GM10248 (cell line): ENCODE results near the gene TAS2R16.

ENCODE experiments used
- CTCF ChIA-PET: fragments of 300-600 bp; sonication (Branson Sonifier 250); formaldehyde crosslinking; extraction: SDS; loops from one replicate; lab custom pipeline; 2021; ENCODE audit warnings: antibody characterized with exemption; lab: Yijun Ruan, JAX
- POLR2A ChIA-PET: fragments of 350-650 bp; sonication (Branson Sonifier 250); formaldehyde crosslinking; extraction: SDS; loops from one replicate; lab custom pipeline; 2020; ENCODE audit warnings: antibody characterized with exemption; lab: Yijun Ruan, JAX
- DNase-seq: peaks from one replicate; pipeline ENCODE4 v3.0.0; 2012; ENCODE audit errors: extremely low spot score
- CTCF ChIP-seq: IDR thresholded peaks from 2 replicates; pipeline ENCODE4 v1.5.1; 2012; ENCODE audit warnings: mild to moderate bottlenecking, low read depth; ENCODE audit errors: extremely low read depth, missing control alignments, control extremely low read depth

TAS2R16 gene

GRCh38 chr7:123028339-123028738, 32.8 kb upstream of the TAS2R16 start:
- CTCF ChIA-PET = no interaction called here
- POLR2A ChIA-PET = no interaction called here
- no peak for TF ChIP-seq CTCF

GRCh38 chr7:123026251-123026650, 30.8 kb upstream of the TAS2R16 start:
- CTCF ChIA-PET = no interaction called here
- DNase-seq = no peak
- TF ChIP-seq CTCF = no peak
- POLR2A ChIA-PET = no interaction called here

More at GRCh38 chr7:123028339-123028738, 32.8 kb upstream of the TAS2R16 start:
- no peak for DNase-seq

- ChIA-PET POLR2A (no interaction called here), CTCF (no interaction called here)
- TF ChIP-seq CTCF = no peak
- no peak for DNase-seq
These were observed 29.7 kb upstream of the TAS2R16 start for GRCh38 chr7:123024989-123025758.

- CTCF ChIA-PET = interaction anchor here (1.1 kb wide), 1 partner anchor 230 kb away, joined by 3 read pairs; no protein-coding TSS in a partner anchor
- no peak for TF ChIP-seq CTCF
- POLR2A ChIA-PET = no interaction called here
- DNase-seq = no peak
These were observed 27.6 kb upstream of the TAS2R16 start for GRCh38 chr7:123023126-123023525.

GRCh38 chr7:123022576-123022975, 27.1 kb upstream of the TAS2R16 start:
- POLR2A ChIA-PET = no interaction called here
- CTCF ChIA-PET = interaction anchor here (1.1 kb wide), 1 partner anchor 230 kb away, joined by 3 read pairs; no protein-coding TSS in a partner anchor
- DNase-seq = no peak
- TF ChIP-seq CTCF = no peak

- CTCF ChIA-PET = interaction anchor here (1.6 kb wide), 1 partner anchor 10 kb away, joined by 4 read pairs; no protein-coding TSS in a partner anchor
These were observed 16.9 kb upstream of the TAS2R16 start for GRCh38 chr7:123012435-123012834.

More at GRCh38 chr7:123012435-123012834, 16.9 kb upstream of the TAS2R16 start:
- TF ChIP-seq CTCF = no peak
- no peak for DNase-seq
- POLR2A ChIA-PET = no interaction called here
